H1 (cell line): ENCODE measurements around the gene NAPA. TPM values are rescaled to one million over a fixed set of nuclear protein-coding genes. Genes with fewer than 3 reads are reported as not detected.

Experiments
- CTCF ChIA-PET: fragments of 300-600 bp; sonication (Branson Sonifier 250); formaldehyde crosslinking; loops from one replicate; lab custom pipeline; 2021; ENCODE audit not compliant: partially characterized antibody; lab: Charles Lee
- POLR2A ChIA-PET: fragments of 300-600 bp; sonication (Branson Sonifier 250); formaldehyde crosslinking; loops from one replicate; lab custom pipeline; 2021; ENCODE audit warnings: inconsistent platforms; ENCODE audit not compliant: partially characterized antibody; lab: Charles Lee
- DNase-seq, 2 experiments: peaks; one replicate each; pipeline versions ENCODE4 v3.0.0 to v3.0.0-alpha.2; 2010 to 2022; ENCODE audit warnings: low spot score in 2 of 2, low read depth in 1 of 2, mixed read lengths in 1 of 2
- FAIRE-seq: peaks from 2 replicates; lab custom pipeline; 2011; peaks lifted over from hg19 to GRCh38; lab: Jason Lieb, UNC
- H2AFZ ChIP-seq: 2 replicates; pipeline ENCODE4 v1.8.1; 2012; ENCODE audit warnings: low read length, inconsistent platforms
- H2AK5ac ChIP-seq: 2 replicates; pipeline ENCODE4 v1.6.1; 2013; ENCODE audit warnings: low read depth, low read length
- H2BK120ac ChIP-seq: replicated peaks from 2 replicates; pipeline ENCODE3; 2013; ENCODE audit warnings: low read depth, low read length, inconsistent platforms
- H2BK12ac ChIP-seq: 2 replicates; pipeline ENCODE4 v1.6.1; 2013; ENCODE audit warnings: low read depth, low read length
- H2BK15ac ChIP-seq: 2 replicates; pipeline ENCODE4 v1.6.1; 2013; ENCODE audit warnings: low read length
- H2BK20ac ChIP-seq: 2 replicates; pipeline ENCODE4 v1.6.1; 2013; ENCODE audit warnings: low read length
- H2BK5ac ChIP-seq: 2 replicates; pipeline ENCODE4 v1.6.1; 2013; ENCODE audit warnings: low read depth, low read length
- H3K14ac ChIP-seq: 2 replicates; pipeline ENCODE4 v1.6.1; 2013; ENCODE audit warnings: inconsistent platforms; ENCODE audit not compliant: insufficient read length
- H3K18ac ChIP-seq: 2 replicates; pipeline ENCODE4 v1.6.1; 2013; ENCODE audit warnings: low read length; ENCODE audit errors: extremely low read depth
- H3K23ac ChIP-seq: 2 replicates; pipeline ENCODE4 v1.6.1; 2013; ENCODE audit warnings: inconsistent platforms; ENCODE audit not compliant: insufficient read length
- H3K23me2 ChIP-seq: 2 replicates; pipeline ENCODE4 v1.6.1; 2013; ENCODE audit warnings: low read depth, low read length
- H3K27ac ChIP-seq: 2 replicates; pipeline ENCODE4 v1.6.1; 2011; ENCODE audit warnings: low read depth, low read length, inconsistent platforms
- H3K27me3 ChIP-seq, 4 experiments: replicated peaks in 1 of 4; 1 replicate in 1 of 4; 2 replicates in 3 of 4; pipeline versions ENCODE4 v1.6.1 to v1.8.1; 2011 to 2013; ENCODE audit warnings: low read length in 3 of 4, mild to moderate bottlenecking in 3 of 4, inconsistent platforms in 2 of 4, mixed read lengths in 2 of 4, moderate library complexity in 1 of 4; ENCODE audit not compliant: control insufficient read depth in 3 of 4, insufficient read depth in 3 of 4; ENCODE audit errors: extremely low read depth in 1 of 4
- H3K36me3 ChIP-seq, 4 experiments: 2 replicates each; pipeline versions ENCODE4 v1.6.1 to v1.8.1; 2011 to 2013; ENCODE audit warnings: mild to moderate bottlenecking in 4 of 4, low read length in 3 of 4, moderate library complexity in 2 of 4, control low read depth in 1 of 4, inconsistent platforms in 1 of 4; ENCODE audit not compliant: insufficient read depth in 4 of 4, control insufficient read depth in 2 of 4
- H3K4ac ChIP-seq: replicated peaks from 2 replicates; pipeline ENCODE3; 2013; ENCODE audit warnings: low read length, low read depth, mixed read lengths, inconsistent platforms; ENCODE audit not compliant: insufficient read length
- H3K4me1 ChIP-seq, 4 experiments: replicated peaks in 1 of 4; 1 replicate in 1 of 4; 2 replicates in 3 of 4; pipeline versions ENCODE4 v1.6.1 to v1.8.1; 2011 to 2013; ENCODE audit warnings: low read length in 3 of 4, inconsistent platforms in 2 of 4, mixed read lengths in 1 of 4; ENCODE audit not compliant: insufficient read depth in 4 of 4, control insufficient read depth in 3 of 4
- H3K4me2 ChIP-seq, 2 experiments: 2 replicates each; pipeline versions ENCODE4 v1.6.1 to v1.8.1; 2011 to 2013; ENCODE audit warnings: low read depth in 2 of 2, low read length in 2 of 2, control low read depth in 1 of 2, inconsistent platforms in 1 of 2, mild to moderate bottlenecking in 1 of 2; ENCODE audit not compliant: insufficient read depth in 1 of 2
- H3K4me3 ChIP-seq, 4 experiments: fragments of 200-600, 300-600 bp in 1 of 4; sonication (generic), shearing (Covaris generic), sonication (Bioruptor Twin) in 1 of 4; 2 replicates each; pipeline versions ENCODE4 v1.5.1 to v1.8.1; 2011 to 2016; ENCODE audit warnings: low read length in 4 of 4, low read depth in 3 of 4, control low read depth in 2 of 4, inconsistent platforms in 2 of 4, mild to moderate bottlenecking in 2 of 4, mixed read lengths in 1 of 4, moderate library complexity in 1 of 4; ENCODE audit not compliant: insufficient read depth in 2 of 4; ENCODE audit errors: extremely low read depth in 1 of 4
- H3K56ac ChIP-seq: replicated peaks from 2 replicates; pipeline ENCODE3; 2013; ENCODE audit warnings: low read depth, mild to moderate bottlenecking, mixed read lengths, low read length, inconsistent platforms; ENCODE audit not compliant: insufficient read length
- H3K79me1 ChIP-seq: 2 replicates; pipeline ENCODE4 v1.6.1; 2013; ENCODE audit warnings: low read depth, low read length, control low read depth
- H3K79me2 ChIP-seq, 2 experiments: 2 replicates each; pipeline versions ENCODE4 v1.6.1 to v1.8.1; 2012 to 2013; ENCODE audit warnings: low read length in 2 of 2, mild to moderate bottlenecking in 2 of 2, inconsistent platforms in 1 of 2; ENCODE audit not compliant: insufficient read depth in 2 of 2, control insufficient read depth in 1 of 2
- H3K9ac ChIP-seq, 4 experiments: replicated peaks in 1 of 4; 1 replicate in 1 of 4; 2 replicates in 3 of 4; pipeline versions ENCODE4 v1.6.1 to v1.8.1; 2011 to 2013; ENCODE audit warnings: low read depth in 3 of 4, low read length in 3 of 4, control low read depth in 2 of 4, mild to moderate bottlenecking in 2 of 4, moderate library complexity in 2 of 4, inconsistent platforms in 1 of 4; ENCODE audit errors: extremely low read depth in 1 of 4
- H3K9me3 ChIP-seq, 2 experiments: 2 replicates each; pipeline versions ENCODE4 v1.6.1 to v1.8.1; 2012 to 2013; ENCODE audit warnings: mild to moderate bottlenecking in 2 of 2, moderate library complexity in 2 of 2, control low read depth in 1 of 2, inconsistent platforms in 1 of 2, low read depth in 1 of 2, low read length in 1 of 2, mixed read lengths in 1 of 2; ENCODE audit not compliant: insufficient read depth in 2 of 2
- H4K20me1 ChIP-seq, 2 experiments: replicated peaks in 1 of 2; 2 replicates each; pipeline versions ENCODE3 to v1.8.1; 2011 to 2013; ENCODE audit warnings: inconsistent platforms in 2 of 2, low read length in 2 of 2, mild to moderate bottlenecking in 1 of 2; ENCODE audit not compliant: insufficient read depth in 2 of 2, control insufficient read depth in 1 of 2
- H4K5ac ChIP-seq: 2 replicates; pipeline ENCODE4 v1.6.1; 2013; ENCODE audit warnings: low read length, low read depth, mixed read lengths, inconsistent platforms; ENCODE audit not compliant: insufficient read length
- H4K8ac ChIP-seq: 2 replicates; pipeline ENCODE4 v1.8.0; 2013; ENCODE audit warnings: mild to moderate bottlenecking, moderate library complexity, low read length, inconsistent platforms; ENCODE audit not compliant: insufficient read depth; ENCODE audit errors: extremely low read depth
- H4K91ac ChIP-seq: replicated peaks from 2 replicates; pipeline ENCODE3; 2013; ENCODE audit warnings: low read length, mixed read lengths, inconsistent platforms; ENCODE audit not compliant: insufficient read length
- GTF2F1 ChIP-seq: IDR thresholded peaks from 2 replicates; pipeline ENCODE4 v1.6.1; 2012; ENCODE audit warnings: low read depth, low read length, improper control_type of control experiment, borderline replicate concordance
- RAD21 ChIP-seq, 2 experiments: IDR thresholded peaks in 1 of 2; conservative IDR thresholded peaks in 1 of 2; 2 replicates each; pipeline ENCODE4 v1.6.1; 2011; ENCODE audit warnings: low read depth in 2 of 2, low read length in 2 of 2, improper control_type of control experiment in 1 of 2, inconsistent platforms in 1 of 2, mild to moderate bottlenecking in 1 of 2, moderate library complexity in 1 of 2
- SRF ChIP-seq: IDR thresholded peaks from 2 replicates; pipeline ENCODE4 v1.6.1; 2011; ENCODE audit warnings: mild to moderate bottlenecking, low read depth, low read length, moderate library complexity
- YY1 ChIP-seq: IDR thresholded peaks from 2 replicates; pipeline ENCODE4 v1.6.1; 2011; ENCODE audit warnings: low read depth, mild to moderate bottlenecking, low read length
- WGBS, 2 experiments: shearing (Covaris generic) in 1 of 2; methylation state at CpG; one replicate each; pipeline versions ENCODE4 v1.1.6 to v1.1.7; 2013 to 2015; ENCODE audit warnings: low lambda C conversion rate in 2 of 2, mixed read lengths in 2 of 2, inconsistent platforms in 1 of 2, low coverage in 1 of 2, missing lambda C conversion rate in 1 of 2; ENCODE audit not compliant: insufficient replicate concordance in 2 of 2, insufficient coverage in 1 of 2, insufficient read length in 1 of 2; ENCODE audit errors: extremely low coverage in 1 of 2, missing lambda C conversion rate in 1 of 2; 5-methylcytosine and 5-hydroxymethylcytosine counted together
- polyA plus RNA-seq, 7 experiments: library from polyadenylated mRNA; depleted of rRNA in 3 of 7; stranded (reverse) in 5 of 7; unstranded in 2 of 7; fragments of >200 nt in 5 of 7; fragments of 200-250 nt in 2 of 7; gene quantifications; 1 replicate in 5 of 7; 2 replicates in 1 of 7; 4 replicates in 1 of 7; pipeline versions ENCODE4 v1.2.1 to v1.2.3, GENCODE V29; 2011 to 2013; ENCODE audit warnings: missing spikeins in 2 of 7, mixed read lengths in 2 of 7
- total RNA-seq: library from RNA; stranded (reverse); fragmentation: NEBNext Ultra II Directional; extraction: Animal tissue kit (Norgen Biotek cat#: 25700); gene quantifications from 2 replicates; pipeline ENCODE4 v1.2.1, GENCODE V29; 2021
- TF ChIP-seq, protein P1 (sequence below), 3 experiments: IDR thresholded peaks; 1 replicate in 2 of 3; 2 replicates in 1 of 3; pipeline versions ENCODE4 v1.5.1 to v1.6.1; 2011; ENCODE audit warnings: low read length in 3 of 3, mild to moderate bottlenecking in 3 of 3, inconsistent platforms in 2 of 3, low read depth in 1 of 3, moderate library complexity in 1 of 3; ENCODE audit not compliant: insufficient read depth in 1 of 3; ENCODE audit errors: control extremely low read depth in 1 of 3

Gene NAPA
- total and polyA plus RNA-seq, 2 of the 8 experiments (the other 6 are each of a cell fraction or from before 2014, with no cell fraction given), result 58.5 to 78.2 TPM

DNA sequence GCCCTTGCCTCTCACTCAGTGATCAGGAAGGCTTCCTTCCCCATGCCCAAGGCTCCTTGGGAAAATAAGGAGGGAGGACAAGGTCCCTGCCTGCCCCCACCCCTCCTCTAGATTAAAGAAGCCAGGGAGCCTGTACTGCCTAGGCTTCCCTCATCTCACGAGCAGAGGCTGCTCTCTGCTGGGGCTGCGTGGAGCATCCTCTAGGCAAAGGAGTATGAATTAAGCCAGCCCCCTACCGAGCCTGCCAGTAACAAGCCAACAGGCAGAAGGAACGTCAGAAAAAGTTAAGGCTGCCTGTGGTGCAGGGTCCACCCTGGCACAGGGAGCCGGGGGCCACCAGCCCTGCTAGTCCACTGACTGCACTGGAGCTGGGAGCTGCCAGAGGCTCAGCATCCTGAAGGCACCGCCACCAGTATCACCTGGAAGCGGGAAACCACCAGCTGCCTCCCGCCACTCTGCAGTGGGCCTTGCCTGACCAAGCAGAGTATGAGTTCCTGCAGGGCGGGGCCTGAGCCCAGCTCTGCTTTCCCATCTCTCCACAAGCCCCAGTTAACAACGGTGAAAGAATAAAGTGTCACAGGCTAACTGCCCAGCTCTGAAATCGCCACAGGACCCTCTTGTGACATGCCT, 6.8 kb downstream of the NAPA start:
- Histone ChIP-seq H2BK15ac (no peak overlapping the region), H2AFZ (no peak overlapping the region), H3K23me2 (no peaks in the 10 kb centered on the region), H3K4me1 (peaks cover 0 to 8% (median under 1%) of the 10 kb centered on the region in 4 experiments; a peak in 4 of 7 replicates), H3K4me2 (no peak overlapping the region), H3K36me3 (no peaks in the 10 kb centered on the region), H3K23ac (no peak overlapping the region), H2BK5ac (no peak overlapping the region; the same call in 1 of the 2 replicates), H3K9ac (no peak overlapping the region; a peak in 2 of 7 replicates), H4K5ac (no peak overlapping the region), H3K4me3 (no peak overlapping the region), H3K56ac (no peak overlapping the region), H2AK5ac (no peak overlapping the region), H3K27me3 (no peaks in the 10 kb centered on the region), H3K18ac (no peak overlapping the region), H4K91ac (no peak overlapping the region), H2BK20ac (no peak overlapping the region), H3K14ac (no peak overlapping the region), H3K4ac (no peak overlapping the region), H2BK120ac (no peak overlapping the region), H3K9me3 (no peaks in the 10 kb centered on the region), H4K20me1 (peaks cover 9 to 11% of the 10 kb centered on the region in 2 experiments), H3K79me1 (peaks cover 28% of the 10 kb centered on the region), H4K8ac (no peak overlapping the region), H2BK12ac (no peak overlapping the region), H3K79me2 (peaks cover 3 to 69% of the 10 kb centered on the region in 2 experiments; a peak in 2 of 4 replicates), H3K27ac (peak overlapping the region; percentile 22; the same call in 1 of the 2 replicates)
- POLR2A ChIA-PET, result interaction anchor here (0.7 to 2.7 kb wide), 4 partner anchors 8 to 75 kb away, joined by 3 to 8 read pairs (median 4); no protein-coding TSS in a partner anchor
- TF ChIP-seq, protein P1, sequence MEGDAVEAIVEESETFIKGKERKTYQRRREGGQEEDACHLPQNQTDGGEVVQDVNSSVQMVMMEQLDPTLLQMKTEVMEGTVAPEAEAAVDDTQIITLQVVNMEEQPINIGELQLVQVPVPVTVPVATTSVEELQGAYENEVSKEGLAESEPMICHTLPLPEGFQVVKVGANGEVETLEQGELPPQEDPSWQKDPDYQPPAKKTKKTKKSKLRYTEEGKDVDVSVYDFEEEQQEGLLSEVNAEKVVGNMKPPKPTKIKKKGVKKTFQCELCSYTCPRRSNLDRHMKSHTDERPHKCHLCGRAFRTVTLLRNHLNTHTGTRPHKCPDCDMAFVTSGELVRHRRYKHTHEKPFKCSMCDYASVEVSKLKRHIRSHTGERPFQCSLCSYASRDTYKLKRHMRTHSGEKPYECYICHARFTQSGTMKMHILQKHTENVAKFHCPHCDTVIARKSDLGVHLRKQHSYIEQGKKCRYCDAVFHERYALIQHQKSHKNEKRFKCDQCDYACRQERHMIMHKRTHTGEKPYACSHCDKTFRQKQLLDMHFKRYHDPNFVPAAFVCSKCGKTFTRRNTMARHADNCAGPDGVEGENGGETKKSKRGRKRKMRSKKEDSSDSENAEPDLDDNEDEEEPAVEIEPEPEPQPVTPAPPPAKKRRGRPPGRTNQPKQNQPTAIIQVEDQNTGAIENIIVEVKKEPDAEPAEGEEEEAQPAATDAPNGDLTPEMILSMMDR (IDR thresholded peaks at IDR 0.05; ENCODE audit: control extremely low read depth in 1 of 3, insufficient read depth in 1 of 3, low read depth in 1 of 3, low read length in 3 of 3), result peak; percentile 13 to 28 (median 25); a peak in 3 of 4 replicates
- TF ChIP-seq RAD21 (IDR thresholded peaks at IDR 0.05 in 1 of 2, conservative IDR thresholded peaks at IDR 0.05 in 1 of 2; ENCODE audit: low read depth in 2 of 2, low read length in 2 of 2) (peak; percentile 47 to 53), SRF (no peak), YY1 (no peak), GTF2F1 (no peak)
- FAIRE-seq (no peak), DNase-seq (no peak)
- WGBS, 2 experiments, result 71% methylated on average over 11 of the region's 11 CpGs; no CpG with 5 or more reads in 1 of the 2 experiments
- CTCF ChIA-PET, result interaction anchor here (0.8 to 3.0 kb wide), 10 partner anchors 12 to 205 kb away, joined by 3 to 10 read pairs (median 4); partner anchors contain the start of gene KPTN
